ENCODE results near the gene CRYZ. TPM values are rescaled to one million over a fixed set of nuclear protein-coding genes. Genes with fewer than 3 reads are reported as not detected.

CRYZ gene
- total and polyA plus RNA-seq, 2 of the 8 experiments (the other 6 are each of a cell fraction or from before 2014, with no cell fraction given) = 20.5 to 43.8 TPM

- Histone ChIP-seq H3K14ac (ENCODE audit: insufficient read length) (no peak overlapping the region), H3K56ac (replicated peaks; ENCODE audit: insufficient read length, low read depth, low read length) (no peak overlapping the region), H4K91ac (replicated peaks; ENCODE audit: insufficient read length, low read length) (no peak overlapping the region), H2AFZ (ENCODE audit: low read length) (no peak overlapping the region), H2AK5ac (ENCODE audit: low read depth, low read length) (no peak overlapping the region), H3K18ac (ENCODE audit: extremely low read depth, low read length) (no peak overlapping the region), H2BK20ac (ENCODE audit: low read length) (no peak overlapping the region), H3K79me1 (ENCODE audit: low read depth, low read length) (no peaks in the 10 kb centered on the region), H3K79me2 (ENCODE audit: control insufficient read depth in 1 of 2, insufficient read depth in 2 of 2, low read length in 2 of 2) (peaks cover 0 to 11% of the 10 kb centered on the region in 2 experiments; a peak in 2 of 4 replicates), H3K4me3 (ENCODE audit: extremely low read depth in 1 of 4, insufficient read depth in 2 of 4, low read depth in 3 of 4, low read length in 4 of 4) (no peak overlapping the region), H3K9me3 (ENCODE audit: insufficient read depth in 2 of 2, low read depth in 1 of 2, low read length in 1 of 2) (peaks cover 5 to 6% of the 10 kb centered on the region in 2 experiments), H3K23ac (ENCODE audit: insufficient read length) (no peak overlapping the region), H2BK120ac (replicated peaks; ENCODE audit: low read depth, low read length) (no peak overlapping the region), H3K27me3 (replicated peaks in 1 of 4; ENCODE audit: control insufficient read depth in 3 of 4, extremely low read depth in 1 of 4, insufficient read depth in 3 of 4, low read length in 3 of 4) (no peaks in the 10 kb centered on the region), H3K4ac (replicated peaks; ENCODE audit: insufficient read length, low read depth, low read length) (no peak overlapping the region), H3K4me2 (ENCODE audit: insufficient read depth in 1 of 2, low read depth in 2 of 2, low read length in 2 of 2) (no peak overlapping the region), H3K4me1 (replicated peaks in 1 of 4; ENCODE audit: control insufficient read depth in 3 of 4, insufficient read depth in 4 of 4, low read length in 3 of 4) (no peaks in the 10 kb centered on the region), H3K27ac (ENCODE audit: low read depth, low read length) (no peak overlapping the region), H3K9ac (replicated peaks in 1 of 4; ENCODE audit: extremely low read depth in 1 of 4, low read depth in 3 of 4, low read length in 3 of 4) (no peak overlapping the region), H2BK5ac (ENCODE audit: low read depth, low read length) (no peak overlapping the region), H4K8ac (ENCODE audit: extremely low read depth, insufficient read depth, low read length) (no peak overlapping the region), H2BK15ac (ENCODE audit: low read length) (no peak overlapping the region), H4K20me1 (replicated peaks in 1 of 2; ENCODE audit: control insufficient read depth in 1 of 2, insufficient read depth in 2 of 2, low read length in 2 of 2) (no peaks in the 10 kb centered on the region), H2BK12ac (ENCODE audit: low read depth, low read length) (no peak overlapping the region), H4K5ac (ENCODE audit: insufficient read length, low read depth, low read length) (no peak overlapping the region), H3K36me3 (ENCODE audit: control insufficient read depth in 2 of 4, insufficient read depth in 4 of 4, low read length in 3 of 4) (peaks cover 0 to 7% (median 3%) of the 10 kb centered on the region in 4 experiments; a peak in 3 of 8 replicates), H3K23me2 (ENCODE audit: low read depth, low read length) (no peaks in the 10 kb centered on the region; the same call in 1 of the 2 replicates)
- TF ChIP-seq EGR1 (IDR thresholded peaks at IDR 0.05; ENCODE audit: borderline replicate concordance, low read depth, low read length) (no peak), USF2 (IDR thresholded peaks at IDR 0.05; ENCODE audit: low read length) (no peak), RFX5 (IDR thresholded peaks at IDR 0.05; ENCODE audit: borderline replicate concordance, low read depth, low read length) (no peak), CBX5 (IDR thresholded peaks at IDR 0.05; ENCODE audit: low read depth, low read length) (no peak), POLR2A (IDR thresholded peaks at IDR 0.05; ENCODE audit: control extremely low read depth in 1 of 2, low read depth in 2 of 2, low read length in 2 of 2) (no peak), SIX5 (IDR thresholded peaks at IDR 0.05; ENCODE audit: low read depth, low read length) (no peak), SUZ12 (IDR thresholded peaks at IDR 0.05; ENCODE audit: low read length) (no peak), ATF2 (IDR thresholded peaks at IDR 0.05; ENCODE audit: low read length) (no peak), PHF8 (conservative IDR thresholded peaks at IDR 0.05; ENCODE audit: low read depth, low read length) (no peak)
- no peak for FAIRE-seq
- ChIA-PET POLR2A (ENCODE audit: partially characterized antibody) (no interaction called here), CTCF (ENCODE audit: partially characterized antibody) (interaction anchor here (1.6 to 1.7 kb wide), 2 partner anchors 10 to 39 kb away, joined by 5 to 9 read pairs; no protein-coding TSS in a partner anchor)
- no peak for DNase-seq (ENCODE audit: low read depth in 1 of 2, low spot score in 2 of 2)
- 84% methylated on average over 3 of the region's 3 CpGs; no CpG with 5 or more reads in 1 of the 2 experiments for WGBS, 2 experiments (ENCODE audit: extremely low coverage in 1 of 2, insufficient coverage in 1 of 2, insufficient read length in 1 of 2, insufficient replicate concordance in 2 of 2, low coverage in 1 of 2, low lambda C conversion rate in 2 of 2, missing lambda C conversion rate in 1 of 2)
These were observed 4.1 kb downstream of the CRYZ start for GRCh38 chr1:74728736-74729135.
